H1 (cell line): ENCODE data around the gene RARRES2. TPM values are rescaled to one million over a fixed set of nuclear protein-coding genes. Genes with fewer than 3 reads are reported as not detected.
"Not testable (repeated sequence)": the region's sequence is repeated elsewhere in the genome, so short reads cannot be mapped to it uniquely, and the experiment has no call there.

Experiments
- CTCF ChIA-PET: fragments of 300-600 bp; sonication (Branson Sonifier 250); formaldehyde crosslinking; loops from one replicate; lab custom pipeline; 2021; ENCODE audit not compliant: partially characterized antibody; lab: Charles Lee
- POLR2A ChIA-PET: fragments of 300-600 bp; sonication (Branson Sonifier 250); formaldehyde crosslinking; loops from one replicate; lab custom pipeline; 2021; ENCODE audit warnings: inconsistent platforms; ENCODE audit not compliant: partially characterized antibody; lab: Charles Lee
- DNase-seq, 2 experiments: peaks; one replicate each; pipeline versions ENCODE4 v3.0.0 to v3.0.0-alpha.2; 2010 to 2022; ENCODE audit warnings: low spot score in 2 of 2, low read depth in 1 of 2, mixed read lengths in 1 of 2
- FAIRE-seq: peaks from 2 replicates; lab custom pipeline; 2011; peaks lifted over from hg19 to GRCh38; lab: Jason Lieb, UNC
- H2AFZ ChIP-seq: 2 replicates; pipeline ENCODE4 v1.8.1; 2012; ENCODE audit warnings: low read length, inconsistent platforms
- H2AK5ac ChIP-seq: 2 replicates; pipeline ENCODE4 v1.6.1; 2013; ENCODE audit warnings: low read depth, low read length
- H2BK120ac ChIP-seq: replicated peaks from 2 replicates; pipeline ENCODE3; 2013; ENCODE audit warnings: low read depth, low read length, inconsistent platforms
- H2BK12ac ChIP-seq: 2 replicates; pipeline ENCODE4 v1.6.1; 2013; ENCODE audit warnings: low read depth, low read length
- H2BK15ac ChIP-seq: 2 replicates; pipeline ENCODE4 v1.6.1; 2013; ENCODE audit warnings: low read length
- H2BK20ac ChIP-seq: 2 replicates; pipeline ENCODE4 v1.6.1; 2013; ENCODE audit warnings: low read length
- H2BK5ac ChIP-seq: 2 replicates; pipeline ENCODE4 v1.6.1; 2013; ENCODE audit warnings: low read depth, low read length
- H3K14ac ChIP-seq: 2 replicates; pipeline ENCODE4 v1.6.1; 2013; ENCODE audit warnings: inconsistent platforms; ENCODE audit not compliant: insufficient read length
- H3K18ac ChIP-seq: 2 replicates; pipeline ENCODE4 v1.6.1; 2013; ENCODE audit warnings: low read length; ENCODE audit errors: extremely low read depth
- H3K23ac ChIP-seq: 2 replicates; pipeline ENCODE4 v1.6.1; 2013; ENCODE audit warnings: inconsistent platforms; ENCODE audit not compliant: insufficient read length
- H3K23me2 ChIP-seq: 2 replicates; pipeline ENCODE4 v1.6.1; 2013; ENCODE audit warnings: low read depth, low read length
- H3K27ac ChIP-seq: 2 replicates; pipeline ENCODE4 v1.6.1; 2011; ENCODE audit warnings: low read depth, low read length, inconsistent platforms
- H3K27me3 ChIP-seq, 4 experiments: replicated peaks in 1 of 4; 1 replicate in 1 of 4; 2 replicates in 3 of 4; pipeline versions ENCODE4 v1.6.1 to v1.8.1; 2011 to 2013; ENCODE audit warnings: low read length in 3 of 4, mild to moderate bottlenecking in 3 of 4, inconsistent platforms in 2 of 4, mixed read lengths in 2 of 4, moderate library complexity in 1 of 4; ENCODE audit not compliant: control insufficient read depth in 3 of 4, insufficient read depth in 3 of 4; ENCODE audit errors: extremely low read depth in 1 of 4
- H3K36me3 ChIP-seq, 4 experiments: 2 replicates each; pipeline versions ENCODE4 v1.6.1 to v1.8.1; 2011 to 2013; ENCODE audit warnings: mild to moderate bottlenecking in 4 of 4, low read length in 3 of 4, moderate library complexity in 2 of 4, control low read depth in 1 of 4, inconsistent platforms in 1 of 4; ENCODE audit not compliant: insufficient read depth in 4 of 4, control insufficient read depth in 2 of 4
- H3K4ac ChIP-seq: replicated peaks from 2 replicates; pipeline ENCODE3; 2013; ENCODE audit warnings: low read length, low read depth, mixed read lengths, inconsistent platforms; ENCODE audit not compliant: insufficient read length
- H3K4me1 ChIP-seq, 4 experiments: replicated peaks in 1 of 4; 1 replicate in 1 of 4; 2 replicates in 3 of 4; pipeline versions ENCODE4 v1.6.1 to v1.8.1; 2011 to 2013; ENCODE audit warnings: low read length in 3 of 4, inconsistent platforms in 2 of 4, mixed read lengths in 1 of 4; ENCODE audit not compliant: insufficient read depth in 4 of 4, control insufficient read depth in 3 of 4
- H3K4me2 ChIP-seq, 2 experiments: 2 replicates each; pipeline versions ENCODE4 v1.6.1 to v1.8.1; 2011 to 2013; ENCODE audit warnings: low read depth in 2 of 2, low read length in 2 of 2, control low read depth in 1 of 2, inconsistent platforms in 1 of 2, mild to moderate bottlenecking in 1 of 2; ENCODE audit not compliant: insufficient read depth in 1 of 2
- H3K4me3 ChIP-seq, 4 experiments: fragments of 200-600, 300-600 bp in 1 of 4; sonication (generic), shearing (Covaris generic), sonication (Bioruptor Twin) in 1 of 4; 2 replicates each; pipeline versions ENCODE4 v1.5.1 to v1.8.1; 2011 to 2016; ENCODE audit warnings: low read length in 4 of 4, low read depth in 3 of 4, control low read depth in 2 of 4, inconsistent platforms in 2 of 4, mild to moderate bottlenecking in 2 of 4, mixed read lengths in 1 of 4, moderate library complexity in 1 of 4; ENCODE audit not compliant: insufficient read depth in 2 of 4; ENCODE audit errors: extremely low read depth in 1 of 4
- H3K56ac ChIP-seq: replicated peaks from 2 replicates; pipeline ENCODE3; 2013; ENCODE audit warnings: low read depth, mild to moderate bottlenecking, mixed read lengths, low read length, inconsistent platforms; ENCODE audit not compliant: insufficient read length
- H3K79me1 ChIP-seq: 2 replicates; pipeline ENCODE4 v1.6.1; 2013; ENCODE audit warnings: low read depth, low read length, control low read depth
- H3K79me2 ChIP-seq, 2 experiments: 2 replicates each; pipeline versions ENCODE4 v1.6.1 to v1.8.1; 2012 to 2013; ENCODE audit warnings: low read length in 2 of 2, mild to moderate bottlenecking in 2 of 2, inconsistent platforms in 1 of 2; ENCODE audit not compliant: insufficient read depth in 2 of 2, control insufficient read depth in 1 of 2
- H3K9ac ChIP-seq, 4 experiments: replicated peaks in 1 of 4; 1 replicate in 1 of 4; 2 replicates in 3 of 4; pipeline versions ENCODE4 v1.6.1 to v1.8.1; 2011 to 2013; ENCODE audit warnings: low read depth in 3 of 4, low read length in 3 of 4, control low read depth in 2 of 4, mild to moderate bottlenecking in 2 of 4, moderate library complexity in 2 of 4, inconsistent platforms in 1 of 4; ENCODE audit errors: extremely low read depth in 1 of 4
- H3K9me3 ChIP-seq, 2 experiments: 2 replicates each; pipeline versions ENCODE4 v1.6.1 to v1.8.1; 2012 to 2013; ENCODE audit warnings: mild to moderate bottlenecking in 2 of 2, moderate library complexity in 2 of 2, control low read depth in 1 of 2, inconsistent platforms in 1 of 2, low read depth in 1 of 2, low read length in 1 of 2, mixed read lengths in 1 of 2; ENCODE audit not compliant: insufficient read depth in 2 of 2
- H4K20me1 ChIP-seq, 2 experiments: replicated peaks in 1 of 2; 2 replicates each; pipeline versions ENCODE3 to v1.8.1; 2011 to 2013; ENCODE audit warnings: inconsistent platforms in 2 of 2, low read length in 2 of 2, mild to moderate bottlenecking in 1 of 2; ENCODE audit not compliant: insufficient read depth in 2 of 2, control insufficient read depth in 1 of 2
- H4K5ac ChIP-seq: 2 replicates; pipeline ENCODE4 v1.6.1; 2013; ENCODE audit warnings: low read length, low read depth, mixed read lengths, inconsistent platforms; ENCODE audit not compliant: insufficient read length
- H4K8ac ChIP-seq: 2 replicates; pipeline ENCODE4 v1.8.0; 2013; ENCODE audit warnings: mild to moderate bottlenecking, moderate library complexity, low read length, inconsistent platforms; ENCODE audit not compliant: insufficient read depth; ENCODE audit errors: extremely low read depth
- H4K91ac ChIP-seq: replicated peaks from 2 replicates; pipeline ENCODE3; 2013; ENCODE audit warnings: low read length, mixed read lengths, inconsistent platforms; ENCODE audit not compliant: insufficient read length
- WGBS, 2 experiments: shearing (Covaris generic) in 1 of 2; methylation state at CpG; one replicate each; pipeline versions ENCODE4 v1.1.6 to v1.1.7; 2013 to 2015; ENCODE audit warnings: low lambda C conversion rate in 2 of 2, mixed read lengths in 2 of 2, inconsistent platforms in 1 of 2, low coverage in 1 of 2, missing lambda C conversion rate in 1 of 2; ENCODE audit not compliant: insufficient replicate concordance in 2 of 2, insufficient coverage in 1 of 2, insufficient read length in 1 of 2; ENCODE audit errors: extremely low coverage in 1 of 2, missing lambda C conversion rate in 1 of 2; 5-methylcytosine and 5-hydroxymethylcytosine counted together
- polyA plus RNA-seq, 7 experiments: library from polyadenylated mRNA; depleted of rRNA in 3 of 7; stranded (reverse) in 5 of 7; unstranded in 2 of 7; fragments of >200 nt in 5 of 7; fragments of 200-250 nt in 2 of 7; gene quantifications; 1 replicate in 5 of 7; 2 replicates in 1 of 7; 4 replicates in 1 of 7; pipeline versions ENCODE4 v1.2.1 to v1.2.3, GENCODE V29; 2011 to 2013; ENCODE audit warnings: missing spikeins in 2 of 7, mixed read lengths in 2 of 7
- total RNA-seq: library from RNA; stranded (reverse); fragmentation: NEBNext Ultra II Directional; extraction: Animal tissue kit (Norgen Biotek cat#: 25700); gene quantifications from 2 replicates; pipeline ENCODE4 v1.2.1, GENCODE V29; 2021

RARRES2 gene
- total and polyA plus RNA-seq, 2 of the 8 experiments (the other 6 are each of a cell fraction or from before 2014, with no cell fraction given) = 254 to 441 TPM

DNA sequence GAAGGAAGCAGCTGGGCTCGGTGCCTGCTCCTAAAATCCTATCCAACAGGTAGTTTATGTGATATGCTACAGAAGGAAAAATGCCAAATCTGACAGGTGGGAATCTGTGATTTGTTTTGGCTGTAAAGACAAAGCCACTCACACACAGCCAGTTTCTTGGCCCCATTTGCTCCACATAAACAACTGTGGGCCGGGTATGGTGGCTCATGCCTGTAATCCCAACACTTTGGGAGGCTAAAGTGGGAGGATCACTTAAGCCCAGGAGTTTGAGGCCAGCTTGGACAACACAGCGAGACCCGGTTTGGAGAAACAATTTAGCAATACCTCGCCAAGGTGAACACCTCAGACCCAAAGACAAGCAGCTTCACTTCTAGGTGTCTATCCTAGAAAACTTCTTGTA lies 35.1 kb downstream of the RARRES2 start:
- H3K4me2 ChIP-seq, H3K23ac ChIP-seq, POLR2A ChIA-PET, H2BK120ac ChIP-seq, H3K9ac ChIP-seq, H2BK15ac ChIP-seq, H3K14ac ChIP-seq, H2BK20ac ChIP-seq, H3K4me1 ChIP-seq, H2AFZ ChIP-seq, H3K79me2 ChIP-seq, H4K8ac ChIP-seq, H2BK5ac ChIP-seq, H4K91ac ChIP-seq, FAIRE-seq, H3K4ac ChIP-seq, DNase-seq, H3K36me3 ChIP-seq, H4K5ac ChIP-seq, H3K56ac ChIP-seq, H3K9me3 ChIP-seq, H3K23me2 ChIP-seq, H3K27me3 ChIP-seq, H4K20me1 ChIP-seq, H3K18ac ChIP-seq, H3K79me1 ChIP-seq, H2AK5ac ChIP-seq, H3K4me3 ChIP-seq, H2BK12ac ChIP-seq, H3K27ac ChIP-seq: not testable (repeated sequence)
- WGBS, 2 experiments = 98% methylated on average over 5 of the region's 5 CpGs; no CpG with 5 or more reads in 1 of the 2 experiments
- CTCF ChIA-PET = interaction anchor here (1.0 to 1.3 kb wide), 2 partner anchors 47 to 143 kb away, joined by 3 to 4 read pairs; no protein-coding TSS in a partner anchor

DNA sequence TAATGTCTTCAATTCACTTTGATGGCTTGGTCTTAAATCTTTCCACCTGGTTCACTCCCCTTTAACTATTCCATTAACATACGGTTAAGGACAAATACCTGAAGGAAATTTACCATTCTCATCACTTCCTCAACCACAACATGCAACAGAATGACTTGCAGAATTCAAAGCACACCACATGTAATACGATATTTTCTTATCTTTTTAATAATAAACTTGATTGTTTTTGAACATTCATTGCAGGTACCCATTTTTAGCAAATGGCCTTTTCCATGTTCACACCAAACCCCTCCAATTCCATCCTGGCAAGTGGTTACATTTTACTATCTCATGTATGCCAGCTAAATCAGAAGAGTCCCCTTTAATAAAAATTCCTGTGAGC lies 35.5 kb downstream of the RARRES2 start:
- H2AFZ ChIP-seq, H3K23ac ChIP-seq, FAIRE-seq, H3K79me1 ChIP-seq, POLR2A ChIA-PET, H3K9ac ChIP-seq, CTCF ChIA-PET, H4K20me1 ChIP-seq, H4K91ac ChIP-seq, H3K14ac ChIP-seq, H3K9me3 ChIP-seq, H4K8ac ChIP-seq, H2BK120ac ChIP-seq, H4K5ac ChIP-seq, H2BK12ac ChIP-seq, H3K4me2 ChIP-seq, H2BK15ac ChIP-seq, H2BK5ac ChIP-seq, H3K23me2 ChIP-seq, H3K18ac ChIP-seq, H3K79me2 ChIP-seq, DNase-seq, H2BK20ac ChIP-seq, H3K36me3 ChIP-seq, H3K27ac ChIP-seq, H3K56ac ChIP-seq, H3K4me3 ChIP-seq, H3K4me1 ChIP-seq, H3K27me3 ChIP-seq, H2AK5ac ChIP-seq, H3K4ac ChIP-seq: not testable (repeated sequence)
- 92% methylated on average over 2 of the region's 2 CpGs; no CpG with 5 or more reads in 1 of the 2 experiments for WGBS, 2 experiments
